HG03354 (cell line): Measurements from ENCODE around the gene RGMB.
"Not testable (repeated sequence)": the region's sequence is repeated elsewhere in the genome, so short reads cannot be mapped to it uniquely, and the experiment has no call there.

Experiments used
- ATAC-seq: cut with Tn5 transposase; IDR thresholded peaks from one replicate; pipeline ENCODE4 v1.9.1; 2021; ENCODE audit warnings: mild to moderate bottlenecking; ENCODE audit not compliant: unreplicated experiment, poor library complexity, severe bottlenecking

The RGMB gene, protein sequence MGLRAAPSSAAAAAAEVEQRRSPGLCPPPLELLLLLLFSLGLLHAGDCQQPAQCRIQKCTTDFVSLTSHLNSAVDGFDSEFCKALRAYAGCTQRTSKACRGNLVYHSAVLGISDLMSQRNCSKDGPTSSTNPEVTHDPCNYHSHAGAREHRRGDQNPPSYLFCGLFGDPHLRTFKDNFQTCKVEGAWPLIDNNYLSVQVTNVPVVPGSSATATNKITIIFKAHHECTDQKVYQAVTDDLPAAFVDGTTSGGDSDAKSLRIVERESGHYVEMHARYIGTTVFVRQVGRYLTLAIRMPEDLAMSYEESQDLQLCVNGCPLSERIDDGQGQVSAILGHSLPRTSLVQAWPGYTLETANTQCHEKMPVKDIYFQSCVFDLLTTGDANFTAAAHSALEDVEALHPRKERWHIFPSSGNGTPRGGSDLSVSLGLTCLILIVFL

DNA sequence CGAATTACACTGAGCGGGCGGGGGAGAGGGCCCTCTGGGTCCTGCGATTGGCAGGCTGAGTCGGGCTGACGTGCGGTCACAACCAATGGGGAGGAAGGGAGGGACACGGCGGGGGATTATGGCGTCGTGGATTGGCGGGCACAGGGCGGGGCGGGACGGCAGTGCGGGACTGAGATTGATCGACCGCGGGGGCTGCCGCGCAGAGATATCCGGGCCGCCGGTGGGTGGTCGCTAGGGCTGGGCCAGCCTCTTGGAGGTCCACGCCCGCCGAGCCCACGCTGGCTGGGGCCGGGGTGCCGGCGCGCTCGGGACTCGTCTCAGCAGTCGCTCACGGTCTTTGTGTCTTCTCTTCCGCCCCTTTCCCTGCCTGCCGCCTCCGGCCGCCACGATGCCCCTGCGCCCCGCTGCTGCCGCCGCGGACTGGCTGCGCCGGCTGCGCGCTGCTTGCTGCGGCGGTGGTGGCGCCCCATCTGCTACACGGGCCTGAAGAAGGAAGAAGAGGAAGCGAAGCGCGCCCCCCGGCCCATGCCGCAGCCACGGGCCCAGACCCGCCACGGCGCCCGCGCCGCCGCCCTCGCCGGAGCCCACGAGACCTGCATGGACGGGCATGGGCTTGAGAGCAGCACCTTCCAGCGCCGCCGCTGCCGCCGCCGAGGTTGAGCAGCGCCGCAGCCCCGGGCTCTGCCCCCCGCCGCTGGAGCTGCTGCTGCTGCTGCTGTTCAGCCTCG lies at the start of gene RGMB:
RGMB (plus strand) TSS at position 200 of the 728 bp plus-strand sequence; CDS start at position 608, 408 bp downstream.
- ATAC-seq: peak; percentile 85

DNA sequence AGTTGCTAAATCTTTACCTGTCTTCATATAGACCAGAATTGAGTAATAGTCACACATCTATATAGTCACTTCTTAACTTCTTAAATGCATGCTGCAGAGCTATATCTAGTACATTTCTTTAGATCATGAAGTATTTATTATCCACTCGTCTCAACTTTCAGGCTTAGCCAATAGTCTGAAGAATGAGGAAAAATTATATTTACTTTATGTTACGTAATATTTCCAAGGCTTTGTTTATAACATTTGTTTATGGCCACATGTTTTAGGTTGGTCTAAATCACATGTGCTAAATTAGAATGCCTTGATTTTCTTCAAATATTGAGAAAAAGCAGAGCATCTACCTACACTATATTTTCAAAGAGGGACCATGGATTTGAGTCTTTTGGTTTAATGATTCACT lies 47.2 kb upstream of the RGMB start:
- no peak for ATAC-seq

DNA sequence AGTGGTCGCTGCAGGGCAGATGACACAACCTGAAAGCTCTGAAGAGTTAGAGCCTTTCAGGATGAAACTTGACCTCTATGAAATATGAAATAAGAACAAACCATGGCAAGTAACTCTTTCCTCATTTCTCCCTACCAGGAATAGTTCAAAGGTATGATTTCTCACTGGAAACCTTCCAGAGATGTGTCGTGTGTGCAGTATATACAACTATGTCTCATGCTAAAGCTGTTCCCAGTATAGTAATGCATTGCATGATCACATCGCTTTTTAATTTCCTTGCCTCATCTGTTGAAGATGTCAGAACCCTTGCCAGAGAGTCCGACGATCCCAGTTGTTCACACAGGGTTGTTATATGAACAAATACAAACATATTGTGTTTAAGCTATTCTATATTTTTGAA lies 45.8 kb upstream of the RGMB start:
- no peak for ATAC-seq

DNA sequence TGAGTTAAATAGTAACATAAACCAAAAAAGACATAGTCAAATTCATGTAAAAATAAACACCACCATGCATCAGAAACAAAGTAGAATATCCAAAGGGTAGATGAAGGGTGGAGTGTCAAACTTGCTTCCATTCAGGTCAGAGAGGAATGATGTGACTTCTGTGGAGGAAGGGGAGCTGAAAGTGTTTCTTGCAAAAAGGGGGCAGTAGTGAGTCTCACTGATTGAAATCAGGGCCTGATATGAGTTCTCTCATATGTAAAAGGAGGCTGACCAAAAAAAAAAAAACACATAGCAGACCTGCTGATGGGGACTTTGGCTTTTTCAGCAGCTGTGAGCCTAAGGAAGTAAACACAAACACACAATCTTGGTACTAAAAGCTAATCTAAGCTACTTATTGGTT lies 38.8 kb upstream of the RGMB start:
- no peak for ATAC-seq

DNA sequence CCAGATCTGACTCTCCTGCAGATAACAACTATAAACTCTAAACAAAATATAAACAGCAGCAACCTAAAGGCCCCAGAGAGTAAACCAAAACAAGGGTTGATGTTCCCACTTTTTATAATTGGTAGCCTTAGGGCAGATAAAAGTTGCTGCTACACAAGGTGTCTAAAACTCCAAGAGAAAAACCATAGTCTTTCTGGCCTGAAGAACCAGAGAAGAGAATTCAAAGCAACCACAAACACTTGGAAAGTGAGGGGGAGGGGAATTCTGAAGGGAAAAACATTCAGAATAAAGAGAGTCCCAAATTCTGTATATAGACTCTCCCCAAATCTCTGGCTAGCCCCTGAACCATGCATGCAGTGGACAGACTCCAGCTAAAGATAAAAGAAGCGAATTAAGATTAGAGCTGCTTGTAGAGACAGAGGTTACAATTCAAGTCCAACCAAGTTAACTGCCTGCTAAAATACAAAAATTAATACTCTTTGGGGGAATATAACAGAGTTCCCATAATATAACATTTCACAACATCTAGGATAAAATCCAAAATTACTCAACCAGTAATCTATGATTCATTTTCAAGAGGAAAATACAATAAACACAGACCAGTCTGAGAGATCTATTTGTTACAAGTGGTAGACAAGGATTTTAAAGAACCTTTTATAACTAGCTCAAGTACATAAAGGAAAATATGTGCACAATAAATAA lies 37.5 kb upstream of the RGMB start:
- no peak for ATAC-seq

DNA sequence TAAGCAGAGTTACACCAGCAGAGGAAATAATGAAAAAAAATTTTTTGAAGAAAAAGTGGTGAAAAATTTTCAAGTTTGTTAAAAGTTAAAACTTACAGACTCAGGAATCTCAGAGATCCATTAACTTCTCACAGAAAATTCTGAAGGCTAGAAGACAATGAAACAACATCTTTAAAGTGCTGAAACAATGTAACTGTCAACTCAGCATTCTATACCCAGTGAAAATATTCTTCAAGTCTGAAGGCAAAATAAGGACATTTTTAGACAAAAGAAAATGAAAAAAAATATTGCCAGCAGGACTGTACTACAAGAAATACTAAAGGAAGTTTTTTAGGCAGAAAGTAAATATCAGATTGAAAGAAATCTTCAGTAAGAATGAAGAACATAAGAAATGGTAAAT lies 36.7 kb upstream of the RGMB start:
- ATAC-seq: no peak

DNA sequence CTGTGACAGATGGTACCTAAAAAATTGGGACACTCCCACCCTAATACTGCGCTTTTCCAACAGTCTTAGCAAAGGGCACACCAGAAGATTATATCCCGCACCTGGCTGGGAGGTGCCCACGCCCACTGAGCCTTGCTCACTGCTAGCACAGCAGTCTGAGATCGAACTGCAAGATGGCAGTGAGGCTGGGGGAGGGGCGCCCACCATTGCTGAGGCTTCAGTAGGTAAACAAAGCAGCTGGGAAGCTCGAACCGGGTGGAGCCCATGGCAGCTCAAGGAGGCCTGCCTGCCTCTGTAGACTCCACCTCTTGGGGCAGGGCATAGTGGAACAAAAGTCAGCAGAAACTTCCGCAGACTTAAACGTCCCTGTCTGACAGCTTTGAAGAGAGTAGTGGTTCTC lies 36.0 kb upstream of the RGMB start:
- ATAC-seq: not testable (repeated sequence)

DNA sequence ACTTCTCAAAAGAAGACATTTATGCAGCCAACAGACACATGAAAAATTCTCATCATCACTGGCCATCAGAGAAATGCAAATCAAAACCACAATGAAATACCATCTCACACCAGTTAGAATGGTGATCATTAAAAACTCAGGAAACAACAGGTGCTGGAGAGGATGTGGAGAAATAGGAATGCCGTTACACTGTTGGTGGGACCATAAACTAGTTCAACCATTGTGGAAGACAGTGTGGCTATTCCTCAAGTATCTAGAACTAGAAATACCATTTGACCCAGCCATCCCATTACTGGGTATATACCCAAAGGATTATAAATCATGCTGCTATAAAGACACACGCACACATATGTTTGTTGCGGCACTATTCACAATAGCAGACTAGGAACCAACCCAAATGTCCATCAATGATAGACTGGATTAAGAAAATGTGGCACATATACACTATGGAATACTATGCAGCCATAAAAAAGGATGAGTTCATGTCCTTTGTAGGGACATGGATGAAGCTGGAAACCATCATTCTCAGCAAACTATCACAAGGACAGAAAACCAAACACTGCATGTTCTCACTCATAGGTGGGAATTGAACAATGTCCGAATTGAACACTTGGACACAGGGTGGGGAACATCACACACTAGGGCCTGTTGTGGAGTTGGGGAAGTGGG lies 34.8 kb upstream of the RGMB start:
- not testable (repeated sequence) for ATAC-seq

DNA sequence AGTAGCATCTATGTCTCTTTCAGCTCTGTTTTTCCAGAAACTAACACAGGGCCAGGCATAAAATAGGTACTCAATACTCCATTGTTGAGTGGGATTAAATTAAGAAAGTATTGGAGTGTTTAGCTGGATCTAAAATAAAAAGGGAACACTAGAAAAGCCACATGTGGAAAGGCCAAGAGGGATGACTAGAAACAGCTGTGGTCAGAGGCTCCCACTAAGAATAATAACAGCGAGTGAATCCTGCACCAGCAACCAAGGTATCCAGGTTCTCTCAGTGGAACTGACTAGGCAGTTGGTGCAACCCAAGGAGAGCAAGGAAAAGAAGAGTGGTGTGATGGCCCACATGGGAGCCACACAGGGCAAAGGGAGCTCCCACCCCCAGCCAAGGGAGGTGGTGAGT lies 31.5 kb upstream of the RGMB start:
- ATAC-seq: no peak

DNA sequence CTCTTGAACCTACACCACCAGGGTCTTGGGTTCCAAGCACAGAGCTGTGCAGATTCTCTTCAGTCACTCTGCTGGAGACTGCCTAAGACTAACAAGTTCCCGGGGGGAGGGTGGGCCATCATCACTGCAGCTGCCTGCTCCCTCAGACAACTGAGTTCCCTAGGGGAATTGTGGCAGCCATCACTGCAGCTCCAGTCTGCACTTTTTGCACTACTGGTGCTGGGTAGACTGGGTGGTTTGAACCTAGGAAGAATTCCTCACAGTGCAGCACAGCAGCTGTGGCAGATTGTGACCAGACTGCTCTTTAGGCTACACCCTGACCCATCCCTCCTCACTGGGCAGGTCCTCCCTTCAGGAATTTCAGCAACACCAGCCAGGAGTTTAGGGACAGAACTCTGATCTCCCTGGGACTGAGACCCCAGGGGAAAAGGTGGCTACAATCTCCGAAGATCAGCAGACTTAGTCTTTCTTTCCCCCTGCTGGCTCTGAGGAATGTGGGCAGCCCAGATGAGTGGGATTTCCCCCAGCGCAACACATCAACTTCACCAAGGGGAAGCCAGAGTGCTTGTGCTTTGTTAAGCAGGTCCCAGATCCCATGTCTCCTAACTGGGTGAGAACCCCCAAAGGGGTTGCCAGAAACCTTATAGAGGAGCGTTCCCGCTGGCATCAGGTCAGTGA lies 30.9 kb upstream of the RGMB start:
- ATAC-seq: no peak

DNA sequence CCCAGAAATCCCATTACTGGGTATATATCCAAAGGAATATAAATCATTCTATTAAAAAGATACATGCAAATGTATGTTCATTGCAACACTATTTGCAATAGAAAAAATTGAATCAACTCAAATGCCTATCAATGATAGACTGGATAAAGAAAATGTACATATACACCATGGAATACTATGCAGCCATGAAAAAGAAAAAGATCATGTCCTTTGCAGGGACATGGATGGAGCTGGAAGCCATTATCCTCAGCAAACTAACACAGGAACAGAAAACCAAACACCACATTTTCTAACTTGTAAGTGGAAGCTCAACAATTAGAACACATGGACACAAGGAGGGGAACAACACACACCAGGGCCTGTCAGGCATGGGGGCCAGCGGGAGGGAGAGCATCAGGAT lies 25.2 kb upstream of the RGMB start:
- ATAC-seq: not testable (repeated sequence)

DNA sequence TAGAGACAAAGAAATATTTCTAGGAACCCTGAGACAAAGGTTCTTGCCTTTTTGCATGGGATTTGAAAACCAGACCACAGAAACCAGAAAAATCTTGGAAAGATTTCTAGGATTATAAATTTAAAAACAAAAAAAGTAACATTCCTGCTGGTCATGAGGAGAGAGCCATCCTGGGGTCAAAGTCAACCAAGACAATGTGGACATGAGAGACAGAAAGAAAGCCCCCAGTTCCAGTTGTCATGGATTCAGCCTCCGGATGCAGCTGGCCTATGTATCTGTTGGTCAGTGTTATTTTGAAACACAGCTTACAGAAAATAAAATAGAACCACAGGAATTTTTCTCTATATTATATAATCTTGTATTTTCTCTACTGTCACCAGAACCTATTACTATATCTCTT lies 24.4 kb upstream of the RGMB start:
- no peak for ATAC-seq

DNA sequence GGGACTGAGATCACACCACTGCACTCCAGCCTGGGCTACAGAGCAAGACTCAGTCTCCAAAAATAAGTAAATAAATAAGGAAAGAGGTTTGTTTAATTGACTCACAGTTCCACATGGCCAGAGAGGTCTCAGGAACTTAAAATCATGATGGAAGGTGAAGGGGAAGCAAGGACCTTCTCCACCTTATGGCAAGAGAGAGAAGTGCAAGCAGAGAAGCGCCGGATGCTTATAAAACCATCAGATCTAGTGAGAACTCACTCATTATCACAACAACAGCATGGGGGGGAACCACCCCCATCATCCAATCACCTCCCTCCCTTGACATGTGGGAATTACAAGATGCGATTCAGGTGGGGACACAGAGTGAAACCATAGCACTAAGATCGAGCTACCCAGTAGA lies 22.8 kb upstream of the RGMB start:
- ATAC-seq: peak; percentile 89

DNA sequence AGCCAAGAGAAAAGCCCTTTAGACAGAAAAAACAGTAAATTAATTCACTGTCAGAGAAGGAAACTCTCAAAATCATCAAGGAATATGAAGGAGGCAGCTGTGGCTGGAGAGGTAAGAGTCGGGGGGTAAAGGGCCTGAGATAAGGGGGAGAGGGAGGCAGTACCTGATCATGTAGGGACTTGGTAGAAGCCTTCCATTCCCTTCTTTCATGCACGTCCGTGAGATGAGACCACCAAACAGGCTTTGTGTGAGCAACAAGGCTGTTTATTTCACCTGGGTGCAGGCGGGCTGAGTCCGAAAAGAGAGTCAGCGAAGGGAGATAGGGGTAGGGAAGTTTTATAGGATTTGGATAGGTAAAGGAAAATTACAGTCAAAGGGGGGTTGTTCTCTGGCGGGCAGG lies 21.1 kb upstream of the RGMB start:
- not testable (repeated sequence) for ATAC-seq

DNA sequence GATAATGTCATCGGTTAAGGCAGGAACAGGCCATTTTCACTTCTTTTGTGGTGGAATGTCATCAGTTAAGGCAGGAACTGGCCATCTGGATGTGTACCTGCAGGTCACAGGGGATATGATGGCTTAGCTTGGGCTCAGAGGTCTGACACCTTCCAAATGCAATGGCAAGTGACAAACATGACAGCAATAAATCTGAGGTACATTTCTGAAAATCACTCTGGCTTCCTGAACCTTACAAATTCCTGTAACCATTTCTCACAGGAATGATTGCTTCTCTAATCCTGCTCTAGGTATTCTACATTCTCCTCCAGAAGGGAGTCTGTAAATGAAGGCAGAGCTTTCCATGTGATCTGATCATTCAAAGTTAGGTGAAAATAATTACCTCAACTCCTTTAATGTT lies 20.7 kb upstream of the RGMB start:
- not testable (repeated sequence) for ATAC-seq

DNA sequence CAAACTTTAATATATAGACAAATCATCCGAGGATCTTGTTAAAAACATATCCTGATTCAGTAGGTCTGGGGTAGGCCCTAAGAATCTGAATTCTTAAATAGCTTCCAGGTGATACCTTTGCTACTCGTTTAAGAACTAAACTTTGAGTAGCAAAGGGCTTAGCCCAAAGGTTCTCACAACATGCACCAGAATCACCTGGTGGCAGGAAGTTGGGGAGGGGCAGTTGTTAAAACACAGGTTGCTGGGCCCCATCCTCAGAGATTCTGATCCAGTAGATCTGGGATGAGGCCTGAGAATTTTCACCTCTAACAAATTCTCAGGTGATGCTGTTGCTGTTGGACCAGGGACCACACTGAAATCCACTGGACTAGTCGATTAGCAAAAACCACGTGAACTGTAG lies 20.0 kb upstream of the RGMB start:
- no peak for ATAC-seq

DNA sequence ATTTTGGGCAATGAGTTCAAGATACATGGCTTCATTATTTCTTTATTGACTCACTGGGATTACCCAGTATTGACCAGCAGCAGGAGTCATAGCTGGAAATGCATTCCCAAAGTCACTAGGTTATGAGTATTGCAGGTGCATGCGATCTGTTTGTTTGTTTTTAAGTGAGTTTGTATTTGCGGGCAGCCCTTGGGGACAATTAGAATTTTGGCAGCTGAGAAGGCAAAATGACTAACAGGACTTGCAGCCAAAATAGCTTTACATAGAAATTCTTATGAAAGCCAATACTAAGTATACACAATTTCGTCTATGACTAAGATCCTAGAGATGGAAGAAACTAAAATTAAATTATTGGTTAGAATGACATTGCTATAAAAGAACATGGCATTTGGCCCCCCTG lies 18.1 kb upstream of the RGMB start:
- ATAC-seq: no peak

DNA sequence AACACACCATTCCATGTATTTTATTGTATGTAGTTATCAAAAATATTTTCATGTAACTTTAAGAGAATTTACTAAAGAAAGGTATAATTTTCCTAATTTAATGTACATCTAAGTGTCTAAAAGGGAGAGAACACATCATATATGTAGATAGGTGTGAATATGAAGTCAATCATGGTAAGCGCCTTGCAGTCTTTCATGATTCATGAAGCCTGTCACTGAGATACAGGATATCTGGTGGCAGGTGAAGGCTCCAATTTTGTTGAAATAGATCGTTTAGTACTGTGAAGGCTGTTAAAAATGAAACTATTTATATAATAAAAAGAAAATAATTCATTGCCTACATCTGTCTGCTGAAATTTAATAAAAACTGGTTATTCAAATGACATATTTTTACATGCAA lies 15.5 kb upstream of the RGMB start:
- ATAC-seq: no peak

DNA sequence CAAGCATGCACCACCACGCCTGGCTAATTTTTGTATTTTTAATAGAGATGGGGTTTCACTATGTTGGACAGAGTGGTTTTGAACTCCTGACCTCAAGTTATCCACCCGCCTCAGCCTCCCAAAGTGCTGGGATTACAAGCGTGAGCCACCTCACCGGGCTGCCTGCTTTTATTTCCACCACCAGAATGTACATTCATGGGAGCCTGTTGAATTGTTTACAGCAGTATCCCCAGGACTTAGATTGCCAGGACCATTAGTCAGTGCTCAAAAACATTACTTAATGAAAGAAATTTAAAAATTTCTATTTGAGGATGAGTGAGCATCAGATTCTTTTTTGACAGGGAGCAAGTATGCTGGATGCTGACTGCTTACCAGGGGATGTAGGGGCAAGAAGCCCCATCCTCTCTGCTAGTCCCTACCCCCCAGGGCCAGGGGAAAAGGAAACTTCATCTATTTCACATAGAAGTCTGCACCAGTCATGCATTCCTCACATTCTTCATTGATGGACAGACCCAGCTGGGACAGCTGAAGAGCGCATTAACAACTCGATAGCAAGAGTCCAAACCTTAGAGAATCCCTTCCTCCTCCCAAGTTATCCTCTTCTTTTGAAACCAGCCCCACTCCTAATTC lies 10.3 kb upstream of the RGMB start:
- ATAC-seq: no peak
